ENCODE data around the gene CDC42BPA. TPM values are rescaled to one million over a fixed set of nuclear protein-coding genes. Genes with fewer than 3 reads are reported as not detected.

Gene CDC42BPA
- total and polyA plus RNA-seq, 2 of the 8 experiments (the other 6 are each of a cell fraction or from before 2014, with no cell fraction given): 7.1 to 28.5 TPM

DNA sequence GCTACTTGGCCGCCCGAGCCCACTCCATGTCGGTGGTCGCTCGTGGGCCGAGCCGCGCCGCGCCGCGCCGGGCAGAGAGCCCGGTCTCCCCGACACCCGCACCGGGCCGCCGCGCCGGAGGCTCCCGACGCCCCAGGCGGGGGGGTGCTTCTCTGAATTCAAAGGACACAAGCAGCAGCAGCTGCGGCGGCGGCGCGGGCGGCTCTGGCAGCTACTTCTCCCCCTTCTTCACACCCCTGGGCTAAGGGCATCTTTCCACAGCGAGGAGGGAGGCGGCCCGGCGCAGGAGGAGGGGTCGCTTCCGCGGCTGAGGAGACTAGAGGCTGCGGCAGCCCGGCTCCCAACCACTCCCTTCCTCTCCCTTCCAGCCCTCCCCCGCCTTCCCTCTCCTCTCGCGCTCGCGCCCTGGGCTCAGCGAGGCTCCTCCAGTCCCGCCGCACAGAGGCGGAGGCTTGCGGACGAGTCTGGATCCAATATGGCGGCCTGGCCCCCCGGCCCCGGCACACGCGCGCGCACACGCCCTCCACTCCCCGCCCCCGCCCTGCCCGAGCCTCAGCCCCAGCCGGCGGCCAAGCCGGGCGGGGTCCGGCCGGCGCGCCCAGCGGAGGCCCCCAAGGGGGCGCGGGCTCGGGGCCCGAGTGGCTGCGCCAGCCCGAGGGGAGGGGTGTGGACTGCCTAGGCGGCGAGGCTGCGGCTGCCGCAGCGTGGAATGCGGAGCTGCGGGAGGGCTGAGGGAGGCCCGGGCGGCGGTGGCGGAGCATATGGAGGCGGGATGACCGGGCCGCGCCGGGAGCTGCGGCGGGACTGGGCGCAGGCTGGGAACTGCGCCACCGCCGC is at the start of gene CDC42BPA (continued):
- TF ChIP-seq, protein P1, sequence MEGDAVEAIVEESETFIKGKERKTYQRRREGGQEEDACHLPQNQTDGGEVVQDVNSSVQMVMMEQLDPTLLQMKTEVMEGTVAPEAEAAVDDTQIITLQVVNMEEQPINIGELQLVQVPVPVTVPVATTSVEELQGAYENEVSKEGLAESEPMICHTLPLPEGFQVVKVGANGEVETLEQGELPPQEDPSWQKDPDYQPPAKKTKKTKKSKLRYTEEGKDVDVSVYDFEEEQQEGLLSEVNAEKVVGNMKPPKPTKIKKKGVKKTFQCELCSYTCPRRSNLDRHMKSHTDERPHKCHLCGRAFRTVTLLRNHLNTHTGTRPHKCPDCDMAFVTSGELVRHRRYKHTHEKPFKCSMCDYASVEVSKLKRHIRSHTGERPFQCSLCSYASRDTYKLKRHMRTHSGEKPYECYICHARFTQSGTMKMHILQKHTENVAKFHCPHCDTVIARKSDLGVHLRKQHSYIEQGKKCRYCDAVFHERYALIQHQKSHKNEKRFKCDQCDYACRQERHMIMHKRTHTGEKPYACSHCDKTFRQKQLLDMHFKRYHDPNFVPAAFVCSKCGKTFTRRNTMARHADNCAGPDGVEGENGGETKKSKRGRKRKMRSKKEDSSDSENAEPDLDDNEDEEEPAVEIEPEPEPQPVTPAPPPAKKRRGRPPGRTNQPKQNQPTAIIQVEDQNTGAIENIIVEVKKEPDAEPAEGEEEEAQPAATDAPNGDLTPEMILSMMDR (IDR thresholded peaks at IDR 0.05; ENCODE audit: control extremely low read depth in 1 of 3, insufficient read depth in 1 of 3, low read depth in 1 of 3, low read length in 3 of 3): no peak
- peak; percentile 87 for TF ChIP-seq YY1 (IDR thresholded peaks at IDR 0.05; ENCODE audit: low read depth, low read length)
- TF ChIP-seq EZH2 (IDR thresholded peaks at IDR 0.05; ENCODE audit: low read depth, low read length, severe bottlenecking): no peak
- TF ChIP-seq, protein P2, sequence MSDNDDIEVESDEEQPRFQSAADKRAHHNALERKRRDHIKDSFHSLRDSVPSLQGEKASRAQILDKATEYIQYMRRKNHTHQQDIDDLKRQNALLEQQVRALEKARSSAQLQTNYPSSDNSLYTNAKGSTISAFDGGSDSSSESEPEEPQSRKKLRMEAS (IDR thresholded peaks at IDR 0.05): peak; percentile 30; the same call in 1 of the 2 replicates
- no peak for TF ChIP-seq SP2 (IDR thresholded peaks at IDR 0.05; ENCODE audit: low read length)
- no peak for TF ChIP-seq SIX5 (IDR thresholded peaks at IDR 0.05; ENCODE audit: low read depth, low read length)
- no peak for TF ChIP-seq RAD21 (IDR thresholded peaks at IDR 0.05 in 1 of 2, conservative IDR thresholded peaks at IDR 0.05 in 1 of 2; ENCODE audit: low read depth in 2 of 2, low read length in 2 of 2)
- peak; percentile 66 for TF ChIP-seq PHF8 (conservative IDR thresholded peaks at IDR 0.05; ENCODE audit: low read depth, low read length)
- TF ChIP-seq BCL11A (IDR thresholded peaks at IDR 0.05; ENCODE audit: low read depth in 2 of 2, low read length in 2 of 2): no peak
- no peak for TF ChIP-seq CREB1 (IDR thresholded peaks at IDR 0.05)
- no peak for TF ChIP-seq CHD2 (IDR thresholded peaks at IDR 0.05; ENCODE audit: low read length)
- TF ChIP-seq BACH1 (IDR thresholded peaks at IDR 0.05; ENCODE audit: low read length): peak; percentile 40
- no peak for TF ChIP-seq SIRT6 (IDR thresholded peaks at IDR 0.05; ENCODE audit: low read length)
- TF ChIP-seq, protein P3, sequence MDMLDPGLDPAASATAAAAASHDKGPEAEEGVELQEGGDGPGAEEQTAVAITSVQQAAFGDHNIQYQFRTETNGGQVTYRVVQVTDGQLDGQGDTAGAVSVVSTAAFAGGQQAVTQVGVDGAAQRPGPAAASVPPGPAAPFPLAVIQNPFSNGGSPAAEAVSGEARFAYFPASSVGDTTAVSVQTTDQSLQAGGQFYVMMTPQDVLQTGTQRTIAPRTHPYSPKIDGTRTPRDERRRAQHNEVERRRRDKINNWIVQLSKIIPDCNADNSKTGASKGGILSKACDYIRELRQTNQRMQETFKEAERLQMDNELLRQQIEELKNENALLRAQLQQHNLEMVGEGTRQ (IDR thresholded peaks at IDR 0.05; ENCODE audit: low read length): no peak
- no peak for TF ChIP-seq SP1 (IDR thresholded peaks at IDR 0.05; ENCODE audit: low read depth, low read length)
- TF ChIP-seq TBP (IDR thresholded peaks at IDR 0.05; ENCODE audit: low read depth, low read length): 0 out of 2 replicates have a peak, but pooled peaks have one; percentile 32
- no peak for TF ChIP-seq RNF2 (IDR thresholded peaks at IDR 0.05; ENCODE audit: borderline replicate concordance, low read depth, low read length, missing control alignments, poor library complexity, severe bottlenecking)

All from H1 (cell line).